Measurements from ENCODE around the gene NRXN3.

GRCh38 chr14:78852040-78852439 lies 681.9 kb downstream of the NRXN3 start:
- TF ChIP-seq CTCF (conservative IDR thresholded peaks at IDR 0.05; ENCODE audit: low read depth, low read length) (no peak), EZH2 (IDR thresholded peaks at IDR 0.05; ENCODE audit: low read length, unreplicated experiment) (no peak)
